HepG2 (cell line): ENCODE results near the gene PCDHA13. TPM values are rescaled to one million over a fixed set of nuclear protein-coding genes. Genes with fewer than 3 reads are reported as not detected.

ENCODE experiments used
- ATAC-seq: fragments of 200-7000 bp; cut with Tn5 transposase; 3 replicates; pipeline ENCODE4 v1.9.1; 2020; ENCODE audit warnings: mild to moderate bottlenecking, moderate library complexity
- BruUV-seq: library from RNA; stranded (reverse); fragments of 400-500 nt; replicated peaks from 2 replicates; lab custom pipeline; 2021; lab: Mats Ljungman, UMichigan
- CTCF ChIA-PET: fragments of 300-600 bp; formaldehyde crosslinking; extraction: SDS; loops from one replicate; lab custom pipeline; 2021; ENCODE audit warnings: low total read pairs, inconsistent platforms, low intra/inter-chr PET ratio; lab: Yijun Ruan, JAX
- POLR2A ChIA-PET: fragments of 350-600 bp; sonication (Branson Sonifier 250); formaldehyde crosslinking; loops from one replicate; lab custom pipeline; 2020; ENCODE audit warnings: antibody characterized with exemption, inconsistent platforms; lab: Yijun Ruan, JAX
- DNase-seq: peaks from one replicate; pipeline ENCODE4 v3.0.0-alpha.2; 2015; ENCODE audit warnings: low spot score
- FAIRE-seq: peaks from 3 replicates; lab custom pipeline; 2011; peaks lifted over from hg19 to GRCh38; lab: Jason Lieb, UNC
- H2AFZ ChIP-seq: one replicate; pipeline ENCODE4 v1.6.1; 2011; ENCODE audit warnings: low read length, inconsistent platforms
- H3K27ac ChIP-seq: fragments of 300-600 bp; 3 replicates; pipeline ENCODE4 v1.8.0; 2011; ENCODE audit warnings: mixed run types, mild to moderate bottlenecking, mixed read lengths, low read length, inconsistent platforms; ENCODE audit not compliant: insufficient read depth; ENCODE audit errors: extremely low read length
- H3K27me3 ChIP-seq, 2 experiments: fragments of 200-600 bp in 1 of 2; 2 replicates in 1 of 2; 3 replicates in 1 of 2; pipeline versions ENCODE4 v1.6.0 to v1.8.0; 2011; ENCODE audit warnings: low read length in 2 of 2, mild to moderate bottlenecking in 2 of 2, moderate library complexity in 2 of 2, inconsistent platforms in 1 of 2; ENCODE audit not compliant: insufficient read depth in 2 of 2, control insufficient read depth in 1 of 2
- H3K36me3 ChIP-seq, 2 experiments: fragments of 200-600 bp in 1 of 2; replicated peaks in 1 of 2; 2 replicates in 1 of 2; 3 replicates in 1 of 2; pipeline versions ENCODE4 v1.5.1 to v1.8.0; 2011; ENCODE audit warnings: low read length in 2 of 2, inconsistent platforms in 1 of 2; ENCODE audit not compliant: insufficient read depth in 2 of 2, control insufficient read depth in 1 of 2
- H3K4me1 ChIP-seq: 2 replicates; pipeline ENCODE4 v1.5.1; 2012; ENCODE audit warnings: low read length, inconsistent platforms; ENCODE audit not compliant: insufficient read depth
- H3K4me2 ChIP-seq: 2 replicates; pipeline ENCODE4 v1.6.0; 2011; ENCODE audit warnings: low read depth, low read length, inconsistent platforms
- H3K4me3 ChIP-seq, 3 experiments: fragments of 200-600 bp in 1 of 3; sonication (generic), shearing (Covaris generic) in 1 of 3; replicated peaks in 1 of 3; 2 replicates each; pipeline ENCODE4 v1.5.1; 2011 to 2016; ENCODE audit warnings: low read length in 3 of 3, inconsistent platforms in 2 of 3, low read depth in 2 of 3, mild to moderate bottlenecking in 2 of 3, control low read depth in 1 of 3, mixed read lengths in 1 of 3; ENCODE audit not compliant: insufficient read depth in 1 of 3
- H3K79me2 ChIP-seq: one replicate; pipeline ENCODE4 v1.6.1; 2011; ENCODE audit warnings: low read length, inconsistent platforms; ENCODE audit not compliant: insufficient read depth
- H3K9ac ChIP-seq: 2 replicates; pipeline ENCODE4 v1.6.0; 2011; ENCODE audit warnings: mild to moderate bottlenecking, low read depth, low read length, inconsistent platforms; ENCODE audit not compliant: insufficient read depth
- H3K9me3 ChIP-seq: 2 replicates; pipeline ENCODE4 v1.5.1; 2012; ENCODE audit warnings: mild to moderate bottlenecking, low read length
- H4K20me1 ChIP-seq: 2 replicates; pipeline ENCODE4 v1.6.0; 2011; ENCODE audit warnings: inconsistent platforms, mild to moderate bottlenecking, low read length, moderate library complexity; ENCODE audit not compliant: insufficient read depth
- BORCS8-MEF2B ChIP-seq: sonication (generic); formaldehyde crosslinking; IDR thresholded peaks from 2 replicates; pipeline ENCODE4 v1.8.0; 2022; ENCODE audit warnings: mild to moderate bottlenecking, missing genetic modification reagents
- BRCA1 ChIP-seq: sonication (generic); formaldehyde crosslinking; IDR thresholded peaks from 2 replicates; pipeline ENCODE4 v1.4.0; 2020; ENCODE audit warnings: missing genetic modification reagents
- HDAC1 ChIP-seq: sonication (generic); formaldehyde crosslinking; IDR thresholded peaks from 2 replicates; pipeline ENCODE4 v1.5.1; 2020; ENCODE audit warnings: mild to moderate bottlenecking, missing genetic modification reagents
- KLF11 ChIP-seq: IDR thresholded peaks from 2 replicates; pipeline ENCODE4 v1.6.1; 2016; ENCODE audit warnings: missing compliant biosample characterization
- SIN3B ChIP-seq: fragments of 150-350 bp; IDR thresholded peaks from 2 replicates; pipeline ENCODE4 v1.6.1; 2014; ENCODE audit warnings: low read length
- SMYD3 ChIP-seq: sonication (generic); formaldehyde crosslinking; IDR thresholded peaks from 2 replicates; pipeline ENCODE4 v1.8.1; 2023; ENCODE audit warnings: mild to moderate bottlenecking, missing genetic modification reagents
- SNAPC2 ChIP-seq: sonication (generic); formaldehyde crosslinking; IDR thresholded peaks from 2 replicates; pipeline ENCODE4 v1.8.1; 2022; ENCODE audit warnings: mild to moderate bottlenecking, missing genetic modification reagents
- ZNF615 ChIP-seq: sonication (generic); formaldehyde crosslinking; IDR thresholded peaks from 2 replicates; pipeline ENCODE4 v1.5.0; 2020; ENCODE audit warnings: mild to moderate bottlenecking, missing genetic modification reagents, borderline replicate concordance
- ZNF660 ChIP-seq: sonication (generic); formaldehyde crosslinking; IDR thresholded peaks from 2 replicates; pipeline ENCODE4 v1.5.1; 2020; ENCODE audit warnings: mild to moderate bottlenecking, low read depth, missing genetic modification reagents, borderline replicate concordance
- ZNF670 ChIP-seq: sonication (generic); formaldehyde crosslinking; IDR thresholded peaks from 2 replicates; pipeline ENCODE4 v1.8.0; 2022; ENCODE audit warnings: mild to moderate bottlenecking, missing genetic modification reagents, borderline replicate concordance
- ZNF891 ChIP-seq: sonication (generic); formaldehyde crosslinking; IDR thresholded peaks from 2 replicates; pipeline ENCODE4 v1.5.0; 2020; ENCODE audit warnings: mild to moderate bottlenecking, missing genetic modification reagents
- WGBS: methylation state at CpG from one replicate; pipeline ENCODE4 v1.1.6; 2017; ENCODE audit warnings: low lambda C conversion rate; 5-methylcytosine and 5-hydroxymethylcytosine counted together
- in situ Hi-C: cut with HindIII; loops from 2 replicates; pipeline ENCODE4 v1.10.0; 2017; ENCODE audit warnings: low pct_unique_long_range_greater_than_20kb; ENCODE audit not compliant: extremely low pct_ligation_motif_present
- intact Hi-C: fragments of 100-400 bp; cut with micrococcal nuclease; formaldehyde crosslinking; loops from one replicate; pipeline ENCODE4 v1.10.0; 2022; ENCODE audit not compliant: unreplicated experiment
- polyA plus RNA-seq, 8 experiments: library from polyadenylated mRNA; depleted of rRNA in 3 of 8; stranded (reverse) in 7 of 8; unstranded in 1 of 8; fragments of >200 nt; fragmentation: Illumina TruSeq in 4 of 8; extraction: Trizol in 4 of 8; gene quantifications; 2 replicates each; pipeline versions ENCODE4 v1.2.1 to v1.2.3, GENCODE V29; 2011 to 2016; ENCODE audit warnings: low read depth in 4 of 8, missing spikeins in 1 of 8, mixed read lengths in 1 of 8; ENCODE audit not compliant: insufficient read depth in 1 of 8
- total RNA-seq, 5 experiments: library from RNA; depleted of rRNA; stranded (reverse); fragments of >200 nt; fragmentation: Illumina TruSeq; extraction: Trizol; gene quantifications; 2 replicates each; pipeline ENCODE4 v1.2.3, GENCODE V29; 2016; ENCODE audit warnings: low read depth in 1 of 5
- TF ChIP-seq, protein P1 (sequence below): sonication (generic); formaldehyde crosslinking; IDR thresholded peaks from 2 replicates; pipeline ENCODE4 v1.4.0; 2020; ENCODE audit warnings: missing genetic modification reagents
- TF ChIP-seq, protein P2 (sequence below): sonication (generic); formaldehyde crosslinking; conservative IDR thresholded peaks from 2 replicates; pipeline ENCODE4 v1.5.0; 2020; ENCODE audit warnings: missing genetic modification reagents
- TF ChIP-seq, protein P3 (sequence below): sonication (generic); formaldehyde crosslinking; conservative IDR thresholded peaks from 2 replicates; pipeline ENCODE4 v1.4.0; 2020; ENCODE audit warnings: missing genetic modification reagents

The PCDHA13 gene
- total and polyA plus RNA-seq, 2 of the 13 experiments (the other 11 are each of a cell fraction or from before 2014, with no cell fraction given) = 0.03 to 0.04 TPM

DNA sequence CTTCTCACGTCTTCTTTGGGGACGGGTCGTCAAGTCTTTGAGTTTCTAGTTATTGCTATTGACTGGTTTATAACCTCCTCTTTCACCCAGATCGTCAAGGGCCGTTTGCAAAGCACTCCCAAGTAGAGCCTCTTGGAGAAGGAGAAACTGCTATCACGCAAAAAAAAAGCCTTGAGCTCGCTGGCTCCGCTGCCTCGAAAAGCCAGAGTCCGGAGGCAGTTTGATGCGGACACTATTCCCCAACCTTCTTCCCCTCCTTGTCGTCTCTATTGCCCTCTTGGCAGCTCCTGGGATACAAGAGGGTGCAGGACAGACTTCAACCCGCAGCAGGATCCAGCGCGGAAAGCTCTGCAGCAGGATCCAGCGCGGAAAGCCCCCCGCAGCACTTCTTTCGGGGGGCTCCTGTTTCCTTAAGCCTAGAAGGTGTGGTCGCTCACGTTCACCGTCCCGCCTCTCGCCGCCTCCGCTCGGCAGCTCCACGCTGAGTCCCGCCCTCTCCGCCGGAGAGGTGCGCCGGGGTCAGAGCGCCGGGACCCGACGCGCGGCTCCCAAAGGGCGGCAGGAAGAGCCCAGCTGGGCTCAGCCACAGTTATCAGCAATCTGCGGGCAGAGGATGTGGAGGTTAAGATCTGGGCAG lies 44.0 kb downstream of the PCDHA13 start, which contains the start of gene PCDHAC1:
PCDHAC1 (plus strand) TSS at position 494 of the 637 bp plus-strand sequence. CDS start 594 bp downstream, outside the sequence.
- FAIRE-seq = no peak
- ChIA-PET POLR2A (no interaction called here), CTCF (no interaction called here)
- H3K9ac ChIP-seq = no peak within 1 kb of the TSS
- ATAC-seq = no peak
- no peaks in the 10 kb centered on the region for H3K9me3 ChIP-seq
- WGBS = 74% methylated on average over 40 of the region's 41 CpGs
- no peaks in the 10 kb centered on the region for H3K79me2 ChIP-seq
- no peak within 1 kb of the TSS for H3K4me3 ChIP-seq
- DNase-seq = no peak
- no peak within 1 kb of the TSS for H2AFZ ChIP-seq
- H3K27me3 ChIP-seq = peaks cover 2 to 17% of the 10 kb centered on the region in 2 experiments; a peak in 3 of 5 replicates
- no peaks in the 10 kb centered on the region for H3K4me1 ChIP-seq
- no peaks in the 10 kb centered on the region for H4K20me1 ChIP-seq
- no peaks in the 10 kb centered on the region for H3K36me3 ChIP-seq
- no peak within 1 kb of the TSS for H3K27ac ChIP-seq
- BruUV-seq = no TSS peak
- no peak for TF ChIP-seq BORCS8-MEF2B (CRISPR knock-in tag)
- TF ChIP-seq, protein P1, sequence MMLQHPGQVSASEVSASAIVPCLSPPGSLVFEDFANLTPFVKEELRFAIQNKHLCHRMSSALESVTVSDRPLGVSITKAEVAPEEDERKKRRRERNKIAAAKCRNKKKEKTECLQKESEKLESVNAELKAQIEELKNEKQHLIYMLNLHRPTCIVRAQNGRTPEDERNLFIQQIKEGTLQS (CRISPR knock-in tag) = no peak
- no peak within 1 kb of the TSS for H3K4me2 ChIP-seq
- intact Hi-C loops = no loop called here
- in situ Hi-C loops = no loop called here

DNA sequence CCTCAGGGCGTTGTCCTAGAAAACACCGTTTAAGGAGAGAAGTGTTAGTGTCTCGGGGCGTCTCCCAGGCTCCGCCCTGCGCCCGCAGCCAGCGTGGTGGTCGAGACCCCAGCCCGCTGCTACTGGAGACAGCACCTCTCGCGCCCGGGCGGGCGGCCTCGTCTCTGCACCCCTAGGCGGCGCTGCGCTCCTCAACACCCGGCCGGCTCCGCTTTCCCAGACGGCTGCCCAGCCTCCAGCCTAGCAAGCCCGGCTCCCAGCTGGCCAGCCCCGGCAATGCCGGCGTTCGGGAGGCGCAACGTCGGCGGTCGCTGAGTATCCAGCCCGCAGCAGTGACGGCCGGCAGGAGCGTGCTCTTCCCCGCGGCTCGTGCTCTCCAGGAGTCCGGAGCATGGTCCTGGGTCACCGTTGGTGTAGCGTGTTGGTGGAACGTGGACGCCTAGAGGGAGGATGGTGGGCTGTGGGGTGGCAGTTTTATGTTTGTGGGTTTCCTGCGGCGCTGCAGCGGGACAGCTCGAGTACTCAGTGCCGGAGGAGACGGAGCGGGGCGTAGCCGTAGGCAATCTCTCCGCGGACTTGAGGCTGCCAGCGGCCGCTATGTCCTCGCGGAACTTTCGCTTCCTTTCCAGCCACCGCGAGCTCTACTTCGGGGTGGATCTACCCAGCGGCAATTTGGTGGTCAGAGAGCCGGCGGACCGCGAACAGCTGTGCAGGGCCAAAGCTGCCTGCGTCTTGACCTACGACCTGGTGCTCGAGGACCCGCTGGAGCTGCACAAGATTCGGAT lies 44.7 kb downstream of the PCDHA13 start:
- FAIRE-seq (no peak), ATAC-seq (no peak), DNase-seq (no peak)
- Histone ChIP-seq H3K27me3 (peaks cover 2 to 17% of the 10 kb centered on the region in 2 experiments; a peak in 3 of 5 replicates), H3K36me3 (no peaks in the 10 kb centered on the region), H3K9me3 (no peaks in the 10 kb centered on the region), H3K79me2 (no peaks in the 10 kb centered on the region), H3K27ac (no peak overlapping the region), H3K4me3 (no peak overlapping the region), H3K9ac (no peak overlapping the region), H3K4me2 (no peak overlapping the region), H3K4me1 (no peaks in the 10 kb centered on the region), H4K20me1 (no peaks in the 10 kb centered on the region), H2AFZ (no peak overlapping the region)
- BruUV-seq = no TSS peak
- WGBS = 79% methylated on average over 60 of the region's 74 CpGs
- intact Hi-C loops = no loop called here
- ChIA-PET CTCF (no interaction called here), POLR2A (no interaction called here)
- in situ Hi-C loops = no loop called here
- TF ChIP-seq, protein P2, sequence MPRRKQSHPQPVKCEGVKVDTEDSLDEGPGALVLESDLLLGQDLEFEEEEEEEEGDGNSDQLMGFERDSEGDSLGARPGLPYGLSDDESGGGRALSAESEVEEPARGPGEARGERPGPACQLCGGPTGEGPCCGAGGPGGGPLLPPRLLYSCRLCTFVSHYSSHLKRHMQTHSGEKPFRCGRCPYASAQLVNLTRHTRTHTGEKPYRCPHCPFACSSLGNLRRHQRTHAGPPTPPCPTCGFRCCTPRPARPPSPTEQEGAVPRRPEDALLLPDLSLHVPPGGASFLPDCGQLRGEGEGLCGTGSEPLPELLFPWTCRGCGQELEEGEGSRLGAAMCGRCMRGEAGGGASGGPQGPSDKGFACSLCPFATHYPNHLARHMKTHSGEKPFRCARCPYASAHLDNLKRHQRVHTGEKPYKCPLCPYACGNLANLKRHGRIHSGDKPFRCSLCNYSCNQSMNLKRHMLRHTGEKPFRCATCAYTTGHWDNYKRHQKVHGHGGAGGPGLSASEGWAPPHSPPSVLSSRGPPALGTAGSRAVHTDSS (CRISPR knock-in tag) = no peak
- TF ChIP-seq, protein P3, sequence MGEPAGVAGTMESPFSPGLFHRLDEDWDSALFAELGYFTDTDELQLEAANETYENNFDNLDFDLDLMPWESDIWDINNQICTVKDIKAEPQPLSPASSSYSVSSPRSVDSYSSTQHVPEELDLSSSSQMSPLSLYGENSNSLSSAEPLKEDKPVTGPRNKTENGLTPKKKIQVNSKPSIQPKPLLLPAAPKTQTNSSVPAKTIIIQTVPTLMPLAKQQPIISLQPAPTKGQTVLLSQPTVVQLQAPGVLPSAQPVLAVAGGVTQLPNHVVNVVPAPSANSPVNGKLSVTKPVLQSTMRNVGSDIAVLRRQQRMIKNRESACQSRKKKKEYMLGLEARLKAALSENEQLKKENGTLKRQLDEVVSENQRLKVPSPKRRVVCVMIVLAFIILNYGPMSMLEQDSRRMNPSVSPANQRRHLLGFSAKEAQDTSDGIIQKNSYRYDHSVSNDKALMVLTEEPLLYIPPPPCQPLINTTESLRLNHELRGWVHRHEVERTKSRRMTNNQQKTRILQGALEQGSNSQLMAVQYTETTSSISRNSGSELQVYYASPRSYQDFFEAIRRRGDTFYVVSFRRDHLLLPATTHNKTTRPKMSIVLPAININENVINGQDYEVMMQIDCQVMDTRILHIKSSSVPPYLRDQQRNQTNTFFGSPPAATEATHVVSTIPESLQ (CRISPR knock-in tag) = no peak
- no peak for TF ChIP-seq SNAPC2 (CRISPR knock-in tag)
- no peak for TF ChIP-seq ZNF615 (CRISPR knock-in tag)
- TF ChIP-seq BRCA1 (CRISPR knock-in tag) = no peak
- no peak for TF ChIP-seq SMYD3 (CRISPR knock-in tag)
- no peak for TF ChIP-seq SIN3B
- no peak for TF ChIP-seq KLF11 (CRISPR knock-in tag)
- no peak for TF ChIP-seq HDAC1 (CRISPR knock-in tag)
- no peak for TF ChIP-seq ZNF891 (CRISPR knock-in tag)
- no peak for TF ChIP-seq ZNF660 (CRISPR knock-in tag)
- no peak for TF ChIP-seq ZNF670 (CRISPR knock-in tag)
